CD8-positive, alpha-beta memory T cell (primary cell): ENCODE measurements around the gene NBPF3. TPM values are rescaled to one million over a fixed set of nuclear protein-coding genes. Genes with fewer than 3 reads are reported as not detected.
"Not testable (repeated sequence)": the region's sequence is repeated elsewhere in the genome, so short reads cannot be mapped to it uniquely, and the experiment has no call there.

ENCODE experiments used
- CTCF ChIA-PET: fragments of 350-600 bp; sonication (Branson Sonifier 250); formaldehyde crosslinking; loops from one replicate; lab custom pipeline; 2021; ENCODE audit warnings: antibody characterized with exemption; lab: Charles Lee
- POLR2A ChIA-PET: fragments of 350-600 bp; sonication (Branson Sonifier 250); formaldehyde crosslinking; loops from one replicate; lab custom pipeline; 2021; ENCODE audit warnings: antibody characterized with exemption; lab: Charles Lee
- DNase-seq, 5 donors: peaks; one replicate each; pipeline versions ENCODE4 v3.0.0 to v3.0.0-alpha.2; 2020 to 2022; ENCODE audit warnings: mixed read lengths in 1 of 5
- H3K27ac ChIP-seq: one replicate; pipeline ENCODE4 v1.7.0; 2013; ENCODE audit warnings: low read depth, mild to moderate bottlenecking, low read length, moderate library complexity
- H3K27me3 ChIP-seq: 2 replicates; pipeline ENCODE4 v1.7.0; 2013; ENCODE audit warnings: low read length, mild to moderate bottlenecking; ENCODE audit not compliant: insufficient read depth, poor library complexity, severe bottlenecking
- H3K36me3 ChIP-seq: 2 replicates; pipeline ENCODE4 v1.7.0; 2013; ENCODE audit warnings: mild to moderate bottlenecking, low read length, moderate library complexity; ENCODE audit not compliant: insufficient read depth
- H3K4me1 ChIP-seq: 2 replicates; pipeline ENCODE4 v1.7.0; 2013; ENCODE audit warnings: mild to moderate bottlenecking, low read length, moderate library complexity; ENCODE audit not compliant: insufficient read depth
- H3K4me3 ChIP-seq: 2 replicates; pipeline ENCODE4 v1.7.0; 2013; ENCODE audit warnings: mild to moderate bottlenecking, low read length
- H3K9me3 ChIP-seq: 2 replicates; pipeline ENCODE4 v1.7.0; 2013; ENCODE audit warnings: mild to moderate bottlenecking, low read length
- H3K27ac Mint-ChIP-seq, 8 donors: one replicate each; pipeline ENCODE4 v1.8.0; 2020 to 2021; ENCODE audit warnings: mixed read lengths in 8 of 8, mild to moderate bottlenecking in 6 of 8, inconsistent platforms in 3 of 8, moderate library complexity in 3 of 8
- H3K27me3 Mint-ChIP-seq, 2 donors: one replicate each; pipeline ENCODE4 v1.8.0; 2020 to 2021; ENCODE audit warnings: mixed read lengths in 2 of 2, mild to moderate bottlenecking in 1 of 2, moderate library complexity in 1 of 2
- H3K36me3 Mint-ChIP-seq, 3 donors: one replicate each; pipeline ENCODE4 v1.8.0; 2020 to 2021; ENCODE audit warnings: mixed read lengths in 3 of 3, inconsistent platforms in 1 of 3, mild to moderate bottlenecking in 1 of 3
- H3K4me1 Mint-ChIP-seq, 3 donors: one replicate each; pipeline ENCODE4 v1.8.0; 2020 to 2021; ENCODE audit warnings: mixed read lengths in 3 of 3, inconsistent platforms in 1 of 3, mild to moderate bottlenecking in 1 of 3
- H3K4me3 Mint-ChIP-seq, 7 donors: one replicate each; pipeline ENCODE4 v1.8.0; 2020 to 2021; ENCODE audit warnings: mixed read lengths in 7 of 7, mild to moderate bottlenecking in 6 of 7, moderate library complexity in 4 of 7, inconsistent platforms in 2 of 7
- H3K9me3 Mint-ChIP-seq, 5 donors: one replicate each; pipeline ENCODE4 v1.8.0; 2020 to 2022; ENCODE audit warnings: mixed read lengths in 5 of 5, mild to moderate bottlenecking in 3 of 5, moderate library complexity in 2 of 5, inconsistent platforms in 1 of 5
- polyA plus RNA-seq: library from polyadenylated mRNA; unstranded; fragments of 300-500 nt; fragmentation: Illumina TruSeq; gene quantifications from one replicate; pipeline ENCODE4 v1.2.3, GENCODE V29; 2021
- total RNA-seq, 2 experiments: library from RNA; stranded (reverse); gene quantifications; one replicate each; pipeline ENCODE4 v1.2.3, GENCODE V29; 2021

The NBPF3 gene
- total and polyA plus RNA-seq, 3 experiments from 2014 or later = 3.9 to 8.3 (median 5.5) TPM

GRCh38 chr1:21446647-21447046, 6.7 kb downstream of the NBPF3 start:
- DNase-seq, H3K9me3 ChIP-seq, CTCF ChIA-PET, H3K27me3 Mint-ChIP-seq, H3K4me3 ChIP-seq, H3K36me3 ChIP-seq, H3K27me3 ChIP-seq, H3K4me1 ChIP-seq, H3K9me3 Mint-ChIP-seq, H3K27ac ChIP-seq, POLR2A ChIA-PET, H3K4me3 Mint-ChIP-seq: not testable (repeated sequence)
- peak overlapping the region in 1 of 8 donors; percentile 43 for H3K27ac Mint-ChIP-seq
- H3K4me1 Mint-ChIP-seq = peaks cover 20 to 44% (median 20%) of the 10 kb centered on the region in 3 donors
- peaks cover 0 to 56% (median 19%) of the 10 kb centered on the region in 3 donors for H3K36me3 Mint-ChIP-seq

- no peaks in the 10 kb centered on the region for H3K27me3 ChIP-seq
- no peaks in the 10 kb centered on the region for H3K9me3 ChIP-seq
- H3K36me3 Mint-ChIP-seq = peaks cover 0 to 59% (median 19%) of the 10 kb centered on the region in 3 donors
- H3K27ac Mint-ChIP-seq = peak overlapping the region in 2 of 8 donors; percentile 17 to 52
- peaks cover 16 to 39% (median 20%) of the 10 kb centered on the region in 3 donors for H3K4me1 Mint-ChIP-seq
- POLR2A ChIA-PET = no interaction called here
- CTCF ChIA-PET = no interaction called here
- DNase-seq = no peak
- H3K27ac ChIP-seq = no peak overlapping the region
- no peak overlapping the region for H3K4me3 ChIP-seq
- H3K9me3 Mint-ChIP-seq = no peaks in the 10 kb centered on the region
- H3K4me1 ChIP-seq = no peaks in the 10 kb centered on the region
- peak overlapping the region in 1 of 7 donors; percentile 3 for H3K4me3 Mint-ChIP-seq
- H3K36me3 ChIP-seq = no peaks in the 10 kb centered on the region
- H3K27me3 Mint-ChIP-seq = peaks cover 0 to 2% of the 10 kb centered on the region in 2 donors
Observed at GRCh38 chr1:21447311-21447710, 7.4 kb downstream of the NBPF3 start.

GRCh38 chr1:21449906-21450305, 10.0 kb downstream of the NBPF3 start:
- Histone ChIP-seq H3K36me3 (no peaks in the 10 kb centered on the region), H3K9me3 (no peaks in the 10 kb centered on the region), H3K27me3 (no peaks in the 10 kb centered on the region), H3K4me3 (no peak overlapping the region), H3K4me1 (no peaks in the 10 kb centered on the region), H3K27ac (no peak overlapping the region)
- no peak for DNase-seq
- peak overlapping the region in 1 of 8 donors; percentile 33 for H3K27ac Mint-ChIP-seq
- POLR2A ChIA-PET = no interaction called here
- no peak overlapping the region for H3K4me3 Mint-ChIP-seq
- H3K36me3 Mint-ChIP-seq = peaks cover 5 to 72% (median 19%) of the 10 kb centered on the region in 3 donors
- H3K9me3 Mint-ChIP-seq = no peaks in the 10 kb centered on the region
- peaks cover 21 to 39% (median 24%) of the 10 kb centered on the region in 3 donors for H3K4me1 Mint-ChIP-seq
- no peaks in the 10 kb centered on the region for H3K27me3 Mint-ChIP-seq
- CTCF ChIA-PET = no interaction called here

- Histone ChIP-seq H3K27me3 (no peaks in the 10 kb centered on the region), H3K4me3 (no peak overlapping the region), H3K36me3 (no peaks in the 10 kb centered on the region), H3K4me1 (no peaks in the 10 kb centered on the region), H3K27ac (no peak overlapping the region), H3K9me3 (no peaks in the 10 kb centered on the region)
- Mint-ChIP-seq H3K27ac (no peak overlapping the region), H3K36me3 (peaks cover 5 to 66% (median 17%) of the 10 kb centered on the region in 3 donors), H3K4me1 (peaks cover 17 to 34% (median 20%) of the 10 kb centered on the region in 3 donors), H3K4me3 (no peak overlapping the region), H3K9me3 (no peaks in the 10 kb centered on the region), H3K27me3 (no peaks in the 10 kb centered on the region)
- CTCF ChIA-PET = no interaction called here
- POLR2A ChIA-PET = no interaction called here
- no peak for DNase-seq
Observed at GRCh38 chr1:21451212-21451611, 11.3 kb downstream of the NBPF3 start.

GRCh38 chr1:21451981-21452411, 12.1 kb downstream of the NBPF3 start:
- POLR2A ChIA-PET = no interaction called here

GRCh38 chr1:21453964-21454614, 14.2 kb downstream of the NBPF3 start:
- DNase-seq, H3K36me3 ChIP-seq, H3K9me3 Mint-ChIP-seq, H3K4me3 ChIP-seq, H3K9me3 ChIP-seq, H3K27me3 ChIP-seq, H3K27ac ChIP-seq, H3K4me1 ChIP-seq, CTCF ChIA-PET, H3K27ac Mint-ChIP-seq, H3K27me3 Mint-ChIP-seq, POLR2A ChIA-PET, H3K4me3 Mint-ChIP-seq: not testable (repeated sequence)
- Mint-ChIP-seq H3K4me1 (peaks cover 9 to 12% (median 10%) of the 10 kb centered on the region in 3 donors), H3K36me3 (peaks cover 5 to 44% (median 11%) of the 10 kb centered on the region in 3 donors)

More at GRCh38 chr1:21451981-21452411, 12.1 kb downstream of the NBPF3 start:
- no peaks in the 10 kb centered on the region for H3K27me3 ChIP-seq
- no peaks in the 10 kb centered on the region for H3K9me3 Mint-ChIP-seq
- no peaks in the 10 kb centered on the region for H3K4me1 ChIP-seq
- H3K27ac ChIP-seq = no peak overlapping the region
- CTCF ChIA-PET = no interaction called here
- H3K4me1 Mint-ChIP-seq = peaks cover 13 to 30% (median 15%) of the 10 kb centered on the region in 3 donors
- no peaks in the 10 kb centered on the region for H3K27me3 Mint-ChIP-seq
- no peaks in the 10 kb centered on the region for H3K9me3 ChIP-seq
- no peak overlapping the region for H3K4me3 ChIP-seq
- H3K36me3 ChIP-seq = no peaks in the 10 kb centered on the region
- peaks cover 5 to 62% (median 17%) of the 10 kb centered on the region in 3 donors for H3K36me3 Mint-ChIP-seq
- no peak for DNase-seq
- H3K27ac Mint-ChIP-seq = no peak overlapping the region
- H3K4me3 Mint-ChIP-seq = no peak overlapping the region

GRCh38 chr1:21454904-21455303, 15.0 kb downstream of the NBPF3 start:
- CTCF ChIA-PET, H3K4me3 ChIP-seq, H3K27me3 Mint-ChIP-seq, DNase-seq, H3K4me3 Mint-ChIP-seq, H3K27ac ChIP-seq, POLR2A ChIA-PET, H3K36me3 ChIP-seq, H3K9me3 Mint-ChIP-seq, H3K9me3 ChIP-seq, H3K4me1 ChIP-seq, H3K27me3 ChIP-seq: not testable (repeated sequence)
- Mint-ChIP-seq H3K36me3 (peaks cover 5 to 40% (median 11%) of the 10 kb centered on the region in 3 donors), H3K27ac (peak overlapping the region in 1 of 8 donors; percentile 9), H3K4me1 (peaks cover 8 to 10% (median 8%) of the 10 kb centered on the region in 3 donors)

- ChIA-PET POLR2A (no interaction called here), CTCF (no interaction called here)
- H3K4me3 ChIP-seq = no peak overlapping the region
- peaks cover 5 to 23% (median 5%) of the 10 kb centered on the region in 3 donors for H3K36me3 Mint-ChIP-seq
- no peaks in the 10 kb centered on the region for H3K9me3 Mint-ChIP-seq
- H3K4me1 ChIP-seq = no peaks in the 10 kb centered on the region
- H3K36me3 ChIP-seq = no peaks in the 10 kb centered on the region
- no peak for DNase-seq
- no peak overlapping the region for H3K4me3 Mint-ChIP-seq
- no peaks in the 10 kb centered on the region for H3K9me3 ChIP-seq
- no peaks in the 10 kb centered on the region for H3K27me3 ChIP-seq
- H3K27me3 Mint-ChIP-seq = no peaks in the 10 kb centered on the region
- no peak overlapping the region for H3K27ac Mint-ChIP-seq
- peaks cover 0 to 5% (median 4%) of the 10 kb centered on the region in 3 donors for H3K4me1 Mint-ChIP-seq
- no peak overlapping the region for H3K27ac ChIP-seq
Observed at GRCh38 chr1:21457654-21458053, 17.7 kb downstream of the NBPF3 start.
